ENCODE results near the gene CYCS. TPM values are rescaled to one million over a fixed set of nuclear protein-coding genes. Genes with fewer than 3 reads are reported as not detected.
A peak's percentile ranks its signal among the peaks of the same experiment; 100 is the strongest.

Gene CYCS
- total and polyA plus RNA-seq, 10 of the 15 experiments (the other 5 are each of a cell fraction or from before 2014, with no cell fraction given), result 113 to 952 (median 356) TPM

GRCh38 chr7:25087855-25088254, 37.2 kb downstream of the CYCS start (continued):
- peak; percentile 47; the same call in 1 of the 2 replicates for TF ChIP-seq NR2F1 (conservative IDR thresholded peaks at IDR 0.05)
- no peak for TF ChIP-seq NKRF (conservative IDR thresholded peaks at IDR 0.05)
- no peak for TF ChIP-seq NR2C2 (IDR thresholded peaks at IDR 0.05; ENCODE audit: borderline replicate concordance, control insufficient read depth, insufficient read length, low read depth)
- TF ChIP-seq E4F1 (IDR thresholded peaks at IDR 0.05; ENCODE audit: borderline replicate concordance, partially characterized antibody), result no peak
- TF ChIP-seq GABPA (IDR thresholded peaks at IDR 0.05; ENCODE audit: low read depth), result no peak
- no peak for TF ChIP-seq ZBTB4 (CRISPR knock-in tag; IDR thresholded peaks at IDR 0.05)
- no peak for TF ChIP-seq YBX1 (IDR thresholded peaks at IDR 0.05)
- no peak for TF ChIP-seq STAT3 (IDR thresholded peaks at IDR 0.05; ENCODE audit: low read depth, low read length)
- TF ChIP-seq NFIC (IDR thresholded peaks at IDR 0.05; ENCODE audit: low read depth, low read length), result peak; percentile 41; the same call in 1 of the 2 replicates
- peak; percentile 64; the same call in 1 of the 2 replicates for TF ChIP-seq EED (IDR thresholded peaks at IDR 0.05; ENCODE audit: low read depth)
- TF ChIP-seq KAT2A (conservative IDR thresholded peaks at IDR 0.05; ENCODE audit: control insufficient read depth, low read depth, low read length), result no peak
- no peak for TF ChIP-seq HDGF (IDR thresholded peaks at IDR 0.05)
- TF ChIP-seq DPF2 (IDR thresholded peaks at IDR 0.05), result peak; percentile 43; the same call in 1 of the 2 replicates
- TF ChIP-seq BRCA1 (IDR thresholded peaks at IDR 0.05; ENCODE audit: low read depth, low read length), result no peak
- no peak for TF ChIP-seq ETV6 (conservative IDR thresholded peaks at IDR 0.05 in 1 of 2, IDR thresholded peaks at IDR 0.05 in 1 of 2; ENCODE audit: borderline replicate concordance in 1 of 2, low read depth in 1 of 2)
- no peak for TF ChIP-seq CHD2 (IDR thresholded peaks at IDR 0.05; ENCODE audit: borderline replicate concordance, low read depth, low read length)
- TF ChIP-seq, protein P1, sequence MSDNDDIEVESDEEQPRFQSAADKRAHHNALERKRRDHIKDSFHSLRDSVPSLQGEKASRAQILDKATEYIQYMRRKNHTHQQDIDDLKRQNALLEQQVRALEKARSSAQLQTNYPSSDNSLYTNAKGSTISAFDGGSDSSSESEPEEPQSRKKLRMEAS (IDR thresholded peaks at IDR 0.05; ENCODE audit: low read depth, low read length), result no peak
- TF ChIP-seq ZNF687 (IDR thresholded peaks at IDR 0.05), result no peak
